ENCODE data around the gene KCNMA1.
"Not testable (repeated sequence)": the region's sequence is repeated elsewhere in the genome, so short reads cannot be mapped to it uniquely, and the experiment has no call there.

KCNMA1 gene

GRCh38 chr10:77531441-77532001 lies 106.1 kb downstream of the KCNMA1 start:
- no peak for DNase-seq (ENCODE audit: low spot score)

GRCh38 chr10:77530011-77530410 lies 107.6 kb downstream of the KCNMA1 start:
- DNase-seq (ENCODE audit: low spot score), result no peak

- DNase-seq (ENCODE audit: low spot score), result no peak
Observed at GRCh38 chr10:77529050-77529576, 108.5 kb downstream of the KCNMA1 start.

- DNase-seq (ENCODE audit: low spot score), result no peak
Observed at GRCh38 chr10:77527839-77528238, 109.8 kb downstream of the KCNMA1 start.

GRCh38 chr10:77526868-77527617 lies 110.6 kb downstream of the KCNMA1 start:
- DNase-seq (ENCODE audit: low spot score), result no peak

GRCh38 chr10:77524281-77524711 lies 113.3 kb downstream of the KCNMA1 start:
- no peak for DNase-seq (ENCODE audit: low spot score)

GRCh38 chr10:77522268-77522809 lies 115.3 kb downstream of the KCNMA1 start:
- no peak for DNase-seq (ENCODE audit: low spot score)

GRCh38 chr10:77520995-77521394 lies 116.6 kb downstream of the KCNMA1 start:
- no peak for DNase-seq (ENCODE audit: low spot score)

- no peak for DNase-seq (ENCODE audit: low spot score)
Observed at GRCh38 chr10:77520290-77520689, 117.3 kb downstream of the KCNMA1 start.

GRCh38 chr10:77519791-77520190 lies 117.8 kb downstream of the KCNMA1 start:
- not testable (repeated sequence) for DNase-seq (ENCODE audit: low spot score)

- DNase-seq (ENCODE audit: low spot score), result no peak
Observed at GRCh38 chr10:77518910-77519274, 118.7 kb downstream of the KCNMA1 start.

GRCh38 chr10:77518241-77518909 lies 119.2 kb downstream of the KCNMA1 start:
- no peak for DNase-seq (ENCODE audit: low spot score)

- DNase-seq (ENCODE audit: low spot score), result no peak
Observed at GRCh38 chr10:77516575-77516974, 121.0 kb downstream of the KCNMA1 start.

- DNase-seq (ENCODE audit: low spot score), result no peak
Observed at GRCh38 chr10:77514870-77515269, 122.7 kb downstream of the KCNMA1 start.

GRCh38 chr10:77513781-77514331 lies 123.8 kb downstream of the KCNMA1 start:
- DNase-seq (ENCODE audit: low spot score), result no peak

GRCh38 chr10:77513220-77513619 lies 124.4 kb downstream of the KCNMA1 start:
- DNase-seq (ENCODE audit: low spot score), result no peak

- DNase-seq (ENCODE audit: low spot score), result no peak
Observed at GRCh38 chr10:77512219-77512578, 125.4 kb downstream of the KCNMA1 start.

- no peak for DNase-seq (ENCODE audit: low spot score)
Observed at GRCh38 chr10:77511498-77512218, 126.0 kb downstream of the KCNMA1 start.

GRCh38 chr10:77510695-77511094 lies 126.9 kb downstream of the KCNMA1 start:
- no peak for DNase-seq (ENCODE audit: low spot score)

GRCh38 chr10:77510294-77510693 lies 127.3 kb downstream of the KCNMA1 start:
- no peak for DNase-seq (ENCODE audit: low spot score)

- DNase-seq (ENCODE audit: low spot score), result no peak
Observed at GRCh38 chr10:77509391-77509790, 128.2 kb downstream of the KCNMA1 start.

Data from CD4-positive, alpha-beta T cell treated with Interleukin-2 at 100 ng/mL for 4 hours (primary cell).